Body of pancreas (tissue), 4 donors: ENCODE measurements around the gene PLRG1. TPM values are rescaled to one million over a fixed set of nuclear protein-coding genes. Genes with fewer than 3 reads are reported as not detected.

Experiments
- ATAC-seq: fragments of 150-250 bp; one replicate; pipeline ENCODE4 v1.9.1; 2016
- DNase-seq, 4 donors: peaks; one replicate each; pipeline ENCODE4 v3.0.0-alpha.2; 2019
- H3K27ac ChIP-seq, 4 donors: fragments of 200-600 bp; sonication (generic); 1 replicate in 3 of 4; 2 replicates in 1 of 4; pipeline versions ENCODE4 v1.5.1 to v1.6.1; 2016 to 2019; ENCODE audit warnings: mild to moderate bottlenecking in 1 of 4, mixed read lengths in 1 of 4, moderate library complexity in 1 of 4
- H3K27me3 ChIP-seq, 2 donors: fragments of 200-600 bp; sonication (generic); one replicate each; pipeline ENCODE4 v1.6.0; 2016; ENCODE audit warnings: mild to moderate bottlenecking in 1 of 2
- H3K36me3 ChIP-seq, 2 donors: fragments of 200-600 bp; sonication (generic); replicated peaks in 1 of 2; 2 replicates each; pipeline ENCODE4 v1.5.1; 2016; ENCODE audit warnings: low read depth in 2 of 2; ENCODE audit not compliant: insufficient read depth in 1 of 2
- H3K4me1 ChIP-seq: fragments of 200-600 bp; sonication (generic); one replicate; pipeline ENCODE4 v1.6.0; 2016
- H3K4me3 ChIP-seq, 2 donors: fragments of 200-600 bp; sonication (generic); 1 replicate in 1 of 2; 2 replicates in 1 of 2; pipeline ENCODE4 v1.5.1; 2016 to 2019
- H3K9me3 ChIP-seq, 3 donors: fragments of 200-600 bp; sonication (generic); 1 replicate in 2 of 3; 2 replicates in 1 of 3; pipeline ENCODE4 v1.5.1; 2016
- POLR2A ChIP-seq, 3 donors: fragments of 450-650 bp; IDR thresholded peaks; one replicate each; pipeline ENCODE4 v1.6.1; 2016; ENCODE audit warnings: antibody characterized with exemption in 3 of 3, mild to moderate bottlenecking in 2 of 3
- WGBS, 2 donors: methylation state at CpG; one replicate each; pipeline ENCODE4 v1.1.5; 2017; 5-methylcytosine and 5-hydroxymethylcytosine counted together
- intact Hi-C: fragments of 100-400 bp; cut with DNase I; formaldehyde crosslinking; loops from one replicate; pipeline ENCODE4 v1.15.1; 2023
- total RNA-seq, 2 donors: library from RNA; depleted of rRNA; stranded (reverse); fragments of >200 nt; gene quantifications; one replicate each; pipeline ENCODE4 v1.1.0, GENCODE V29; 2016
- TF ChIP-seq, protein P1 (sequence below), 7 experiments: fragments of 450-650 bp in 4 of 7; fragments of 200-600 bp in 3 of 7; sonication (generic) in 3 of 7; IDR thresholded peaks; one replicate each; pipeline ENCODE4 v1.5.1; 2016 to 2019; ENCODE audit warnings: antibody characterized with exemption in 7 of 7

Gene PLRG1
- total RNA-seq, 2 donors from 2014 or later, result 15.2 to 25.2 TPM

DNA sequence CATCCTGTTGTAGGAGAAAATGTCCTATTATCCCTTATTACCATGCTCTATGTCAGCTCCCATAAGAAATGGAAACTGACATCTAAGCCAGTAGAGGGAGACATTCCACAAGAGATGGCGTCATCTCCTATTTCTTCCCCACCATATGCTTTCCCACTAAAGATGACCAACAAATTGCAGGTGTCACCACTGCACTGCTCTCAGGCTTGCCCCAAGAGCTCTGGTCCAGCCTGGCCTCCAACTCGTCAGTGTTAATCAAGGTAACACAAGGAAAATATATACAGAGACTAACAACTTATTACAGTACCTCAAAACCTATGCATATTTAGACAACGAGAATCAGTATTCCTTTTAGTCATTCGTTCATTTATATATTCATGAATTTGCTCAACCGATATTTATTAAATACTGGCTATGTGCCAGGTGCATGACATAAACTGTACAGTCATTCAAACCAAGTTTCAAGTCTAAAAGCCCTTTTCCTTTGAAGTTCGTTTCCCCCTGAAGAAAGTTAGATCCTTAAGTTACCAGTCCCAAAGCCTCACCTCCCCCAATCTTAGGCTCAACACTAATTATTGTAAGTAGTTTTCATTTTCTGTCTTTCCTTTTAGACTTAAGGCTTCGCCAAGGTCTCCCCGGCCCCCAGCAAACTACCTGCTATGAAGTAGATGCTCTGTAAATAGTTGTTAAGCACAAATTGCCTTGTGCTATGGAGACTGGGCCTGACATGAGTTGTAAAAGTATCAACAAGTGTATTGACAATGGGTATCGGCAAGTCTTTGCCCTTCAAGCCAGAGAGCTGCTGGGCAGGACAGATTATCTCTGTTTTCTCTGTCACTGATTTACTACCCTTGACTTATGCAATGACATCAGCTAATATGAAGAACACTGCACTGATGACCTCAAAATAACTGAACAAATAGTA is 9.6 kb upstream of the PLRG1 start:
- TF ChIP-seq, protein P1, sequence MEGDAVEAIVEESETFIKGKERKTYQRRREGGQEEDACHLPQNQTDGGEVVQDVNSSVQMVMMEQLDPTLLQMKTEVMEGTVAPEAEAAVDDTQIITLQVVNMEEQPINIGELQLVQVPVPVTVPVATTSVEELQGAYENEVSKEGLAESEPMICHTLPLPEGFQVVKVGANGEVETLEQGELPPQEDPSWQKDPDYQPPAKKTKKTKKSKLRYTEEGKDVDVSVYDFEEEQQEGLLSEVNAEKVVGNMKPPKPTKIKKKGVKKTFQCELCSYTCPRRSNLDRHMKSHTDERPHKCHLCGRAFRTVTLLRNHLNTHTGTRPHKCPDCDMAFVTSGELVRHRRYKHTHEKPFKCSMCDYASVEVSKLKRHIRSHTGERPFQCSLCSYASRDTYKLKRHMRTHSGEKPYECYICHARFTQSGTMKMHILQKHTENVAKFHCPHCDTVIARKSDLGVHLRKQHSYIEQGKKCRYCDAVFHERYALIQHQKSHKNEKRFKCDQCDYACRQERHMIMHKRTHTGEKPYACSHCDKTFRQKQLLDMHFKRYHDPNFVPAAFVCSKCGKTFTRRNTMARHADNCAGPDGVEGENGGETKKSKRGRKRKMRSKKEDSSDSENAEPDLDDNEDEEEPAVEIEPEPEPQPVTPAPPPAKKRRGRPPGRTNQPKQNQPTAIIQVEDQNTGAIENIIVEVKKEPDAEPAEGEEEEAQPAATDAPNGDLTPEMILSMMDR (IDR thresholded peaks at IDR 0.05), result peak; percentile 13 to 77 (median 64)
- no peak for TF ChIP-seq POLR2A (IDR thresholded peaks at IDR 0.05)
- peak in 2 of 4 donors; percentile 7 to 28 for DNase-seq
- intact Hi-C loops, result loop anchor here (5.0 to 10.0 kb wide), 2 partner anchors 63 to 215 kb away; no protein-coding TSS in a partner anchor
- H3K27me3 ChIP-seq, result no peaks in the 10 kb centered on the region
- no peaks in the 10 kb centered on the region for H3K9me3 ChIP-seq
- H3K4me1 ChIP-seq, result peaks cover 7% of the 10 kb centered on the region
- 56 to 57% methylated on average over 9 of the region's 9 CpGs for WGBS, 2 donors
- H3K27ac ChIP-seq, result no peak overlapping the region
- ATAC-seq, result peak; percentile 78
- H3K36me3 ChIP-seq, result no peaks in the 10 kb centered on the region
- H3K4me3 ChIP-seq, result no peak overlapping the region

DNA sequence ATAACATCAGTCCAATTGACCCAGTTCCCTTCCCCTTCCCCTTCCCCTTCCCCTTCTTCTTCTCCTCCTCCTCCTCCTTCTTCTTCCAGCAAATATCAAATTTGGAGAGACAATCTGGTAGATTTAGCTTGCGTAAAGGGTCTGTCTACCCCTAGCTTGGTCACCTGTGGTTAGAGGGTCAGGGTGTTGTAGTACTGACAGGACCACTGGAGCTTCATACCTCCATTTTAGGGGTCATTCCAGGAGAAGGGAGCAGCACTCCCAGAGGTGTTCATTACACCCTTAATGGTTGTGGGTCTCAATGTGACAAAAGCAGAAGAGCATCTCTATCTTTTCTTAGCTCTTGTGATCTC is 8.9 kb upstream of the PLRG1 start:
- intact Hi-C loops, result loop anchor here (5.0 to 10.0 kb wide), 2 partner anchors 63 to 216 kb away; no protein-coding TSS in a partner anchor
- Histone ChIP-seq H3K9me3 (no peaks in the 10 kb centered on the region), H3K4me3 (no peak overlapping the region), H3K27me3 (no peaks in the 10 kb centered on the region), H3K4me1 (peaks cover 7% of the 10 kb centered on the region), H3K27ac (no peak overlapping the region), H3K36me3 (no peaks in the 10 kb centered on the region)
- ATAC-seq (no peak), DNase-seq (no peak)
- TF ChIP-seq, protein P1 (IDR thresholded peaks at IDR 0.05), result no peak
- TF ChIP-seq POLR2A (IDR thresholded peaks at IDR 0.05), result no peak
- WGBS, 2 donors, result 50 to 68% methylated on average over 1 of the region's 1 CpG

DNA sequence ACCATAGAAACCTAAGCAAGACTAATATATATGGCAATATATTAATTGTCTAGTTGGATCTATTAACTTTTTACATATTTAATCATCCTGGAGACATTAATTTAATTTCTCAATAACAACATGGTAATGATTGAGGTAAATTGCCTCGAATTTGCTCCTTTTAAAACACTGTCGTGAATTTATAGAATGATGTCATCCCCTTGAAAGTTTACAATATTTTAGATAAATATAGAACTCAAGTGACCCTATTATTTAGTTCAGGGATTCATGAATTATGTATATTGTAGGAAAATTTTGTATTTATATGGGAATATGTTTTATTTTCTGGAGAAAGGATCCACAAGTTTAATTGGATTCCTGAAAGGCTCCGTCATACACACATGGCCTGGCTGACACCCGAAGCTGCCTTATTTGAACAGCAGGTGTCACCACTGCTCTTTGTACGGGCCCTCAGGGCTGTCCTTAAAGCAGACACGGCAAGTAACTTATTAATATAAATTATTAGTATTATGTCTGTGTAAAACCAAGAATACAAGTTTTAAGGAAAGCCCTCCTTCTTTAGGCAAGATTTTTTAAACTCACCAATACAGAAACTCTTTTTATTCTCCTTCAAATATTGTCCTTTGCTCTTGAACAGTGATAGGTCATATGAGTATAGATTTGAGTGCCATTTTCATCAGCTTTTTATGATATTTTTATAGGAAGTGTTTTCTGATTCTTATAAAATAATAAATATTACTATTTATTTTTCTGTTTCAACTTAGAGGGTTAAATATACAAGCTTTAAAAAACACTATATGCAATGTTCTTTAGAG is 1.9 kb upstream of the PLRG1 start:
- TF ChIP-seq, protein P1 (IDR thresholded peaks at IDR 0.05), result peak; percentile 64 to 89 (median 84)
- no peak for TF ChIP-seq POLR2A (IDR thresholded peaks at IDR 0.05)
- no peak overlapping the region for H3K4me3 ChIP-seq
- no peak overlapping the region for H3K27ac ChIP-seq
- no peaks in the 10 kb centered on the region for H3K9me3 ChIP-seq
- ATAC-seq, result peak; percentile 81
- H3K36me3 ChIP-seq, result no peaks in the 10 kb centered on the region
- H3K4me1 ChIP-seq, result peaks cover 12% of the 10 kb centered on the region
- 17 to 22% methylated on average over 6 of the region's 6 CpGs for WGBS, 2 donors
- H3K27me3 ChIP-seq, result no peaks in the 10 kb centered on the region
- peak; percentile 82 to 86 (median 84) for DNase-seq
- intact Hi-C loops, result loop anchor here (10.0 kb wide), 1 partner anchor 223 kb away; no protein-coding TSS in a partner anchor

GRCh38 chr4:154545689-154546088 is 4.5 kb downstream of the PLRG1 start:
- intact Hi-C loops, result no loop called here
- DNase-seq, result no peak
- WGBS, 2 donors, result 86 to 87% methylated on average over 4 of the region's 4 CpGs
- H3K4me1 ChIP-seq, result peaks cover 12% of the 10 kb centered on the region
- no peak overlapping the region for H3K4me3 ChIP-seq
- H3K9me3 ChIP-seq, result no peaks in the 10 kb centered on the region
- H3K27me3 ChIP-seq, result no peaks in the 10 kb centered on the region
- peaks cover 0 to 36% of the 10 kb centered on the region in 2 donors for H3K36me3 ChIP-seq
- no peak overlapping the region for H3K27ac ChIP-seq
- ATAC-seq, result no peak
- no peak for TF ChIP-seq POLR2A (IDR thresholded peaks at IDR 0.05)
- TF ChIP-seq, protein P1 (IDR thresholded peaks at IDR 0.05), result no peak
